ENCODE results near the gene BDH1. TPM values are rescaled to one million over a fixed set of nuclear protein-coding genes. Genes with fewer than 3 reads are reported as not detected.

Gene BDH1
- total and polyA plus RNA-seq, 2 of the 13 experiments (the other 11 are each of a cell fraction or from before 2014, with no cell fraction given): 21.2 to 71.9 TPM

DNA sequence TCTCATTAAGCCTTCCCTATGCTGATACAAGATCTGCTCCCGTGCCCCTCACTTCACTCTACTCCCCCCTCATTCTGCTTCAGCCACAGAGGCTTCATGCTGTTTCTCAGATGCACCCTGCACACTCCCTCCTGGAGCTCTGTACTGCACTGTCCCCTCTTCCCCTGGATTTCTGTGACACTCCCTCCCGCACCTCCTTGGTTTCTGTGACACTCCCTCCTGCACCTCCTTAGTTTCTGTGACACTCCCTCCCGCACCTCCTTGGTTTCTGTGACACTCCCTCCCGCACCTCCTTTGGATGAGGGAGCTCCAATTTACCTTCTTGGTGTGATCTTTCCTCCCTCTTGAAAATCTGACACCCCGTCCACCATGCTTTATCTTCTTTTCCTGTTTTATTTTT is 28.2 kb downstream of the BDH1 start (continued):
- no peak for TF ChIP-seq NFE2L2 (IDR thresholded peaks at IDR 0.05; ENCODE audit: low read length)
- TF ChIP-seq RORA (CRISPR knock-in tag; IDR thresholded peaks at IDR 0.05): no peak
- TF ChIP-seq ZNF180 (CRISPR knock-in tag; IDR thresholded peaks at IDR 0.05; ENCODE audit: borderline replicate concordance, low read depth): no peak
- no peak for TF ChIP-seq SIX1 (CRISPR knock-in tag; IDR thresholded peaks at IDR 0.05; ENCODE audit: borderline replicate concordance)
- TF ChIP-seq ZNF160 (CRISPR knock-in tag; IDR thresholded peaks at IDR 0.05): no peak
- TF ChIP-seq ZNF570 (CRISPR knock-in tag; IDR thresholded peaks at IDR 0.05; ENCODE audit: borderline replicate concordance): no peak

DNA sequence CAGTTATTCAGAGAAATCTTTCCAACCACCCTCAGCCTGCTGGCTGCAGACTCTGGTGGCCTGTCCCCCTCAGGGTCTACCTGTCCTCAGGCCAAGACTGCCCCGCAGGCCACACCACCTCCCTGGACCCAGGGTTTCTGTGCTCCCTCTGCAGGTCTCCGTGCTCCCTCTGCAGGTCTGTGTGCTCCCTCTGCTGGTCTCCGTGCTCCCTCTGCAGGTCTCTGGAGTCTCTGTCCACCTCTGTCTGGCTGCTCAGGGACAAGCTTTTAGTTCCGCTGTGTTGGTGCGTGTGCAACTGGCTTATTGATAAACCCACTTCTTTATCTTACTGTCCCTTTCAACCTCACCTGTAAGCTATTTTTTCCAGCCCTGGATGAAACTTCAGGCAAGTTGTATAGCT is 30.1 kb downstream of the BDH1 start:
- H4K20me1 ChIP-seq (ENCODE audit: insufficient read depth, low read length): no peaks in the 10 kb centered on the region
- peak overlapping the region; percentile 31; the same call in 1 of the 2 replicates for H3K4me2 ChIP-seq (ENCODE audit: low read depth, low read length)
- WGBS (ENCODE audit: low lambda C conversion rate): 33% methylated on average over 5 of the region's 5 CpGs
- H3K27me3 ChIP-seq (ENCODE audit: control insufficient read depth in 1 of 2, insufficient read depth in 2 of 2, low read length in 2 of 2): no peaks in the 10 kb centered on the region
- no peaks in the 10 kb centered on the region for H3K9me3 ChIP-seq (ENCODE audit: low read length)
- ChIA-PET CTCF (ENCODE audit: low intra/inter-chr PET ratio, low total read pairs) (interaction anchor here (1.5 kb wide), 1 partner anchor 15 kb away, joined by 7 read pairs; no protein-coding TSS in a partner anchor), POLR2A (interaction anchor here (0.9 kb wide), 1 partner anchor 11 kb away, joined by 3 read pairs; no protein-coding TSS in a partner anchor)
- peak; percentile 12 for ATAC-seq
- BruUV-seq (replicated peaks): no TSS peak
- intact Hi-C loops (cut with micrococcal nuclease; ENCODE audit: unreplicated experiment) (no loop called here), in situ Hi-C loops (cut with HindIII; ENCODE audit: extremely low pct_ligation_motif_present, low pct_unique_long_range_greater_than_20kb) (no loop called here)
- peak overlapping the region; percentile 24 for H3K27ac ChIP-seq (ENCODE audit: extremely low read length, insufficient read depth, low read length)
- peak; percentile 68 for DNase-seq (ENCODE audit: low spot score)
- H3K4me3 ChIP-seq (replicated peaks in 1 of 3; ENCODE audit: insufficient read depth in 1 of 3, low read depth in 2 of 3, low read length in 3 of 3): no peak overlapping the region
- peaks cover 0 to 4% of the 10 kb centered on the region in 2 experiments; a peak in 2 of 5 replicates for H3K36me3 ChIP-seq (replicated peaks in 1 of 2; ENCODE audit: control insufficient read depth in 1 of 2, insufficient read depth in 2 of 2, low read length in 2 of 2)
- no peak overlapping the region for H3K9ac ChIP-seq (ENCODE audit: insufficient read depth, low read depth, low read length)
- peak; percentile 26 for FAIRE-seq
- no peak overlapping the region for H2AFZ ChIP-seq (ENCODE audit: low read length)
- no peaks in the 10 kb centered on the region for H3K79me2 ChIP-seq (ENCODE audit: insufficient read depth, low read length)
- H3K4me1 ChIP-seq (ENCODE audit: insufficient read depth, low read length): peaks cover 51% of the 10 kb centered on the region
- TF ChIP-seq ZBTB38 (CRISPR knock-in tag; IDR thresholded peaks at IDR 0.05) (peak; percentile 70), STAG1 (CRISPR knock-in tag; IDR thresholded peaks at IDR 0.05) (peak; percentile 78), ZBTB7B (CRISPR knock-in tag; IDR thresholded peaks at IDR 0.05) (peak; percentile 44; the same call in 1 of the 2 replicates), PHF8 (CRISPR knock-in tag; IDR thresholded peaks at IDR 0.05) (0 out of 2 replicates have a peak, but pooled peaks have one; percentile 25), HDAC2 (CRISPR knock-in tag; IDR thresholded peaks at IDR 0.05) (peak; percentile 28; the same call in 1 of the 2 replicates), TBX2 (CRISPR knock-in tag; IDR thresholded peaks at IDR 0.05; ENCODE audit: borderline replicate concordance) (peak; percentile 35; the same call in 1 of the 2 replicates), ZNF331 (CRISPR knock-in tag; IDR thresholded peaks at IDR 0.05) (0 out of 2 replicates have a peak, but pooled peaks have one; percentile 24), ZMYM4 (CRISPR knock-in tag; IDR thresholded peaks at IDR 0.05) (peak; percentile 20; the same call in 1 of the 2 replicates), ZSCAN21 (CRISPR knock-in tag; IDR thresholded peaks at IDR 0.05; ENCODE audit: borderline replicate concordance) (0 out of 2 replicates have a peak, but pooled peaks have one; percentile 21), ZBTB8A (CRISPR knock-in tag; IDR thresholded peaks at IDR 0.05; ENCODE audit: borderline replicate concordance, low read depth) (no peak), SALL1 (CRISPR knock-in tag; IDR thresholded peaks at IDR 0.05) (no peak), SPEN (CRISPR knock-in tag; IDR thresholded peaks at IDR 0.05; ENCODE audit: low read depth) (no peak), TARDBP (CRISPR knock-in tag; IDR thresholded peaks at IDR 0.05) (peak; percentile 41; the same call in 1 of the 2 replicates), GATAD2A (CRISPR knock-in tag; IDR thresholded peaks at IDR 0.05) (0 out of 2 replicates have a peak, but pooled peaks have one; percentile 23)
- TF ChIP-seq, protein P1, sequence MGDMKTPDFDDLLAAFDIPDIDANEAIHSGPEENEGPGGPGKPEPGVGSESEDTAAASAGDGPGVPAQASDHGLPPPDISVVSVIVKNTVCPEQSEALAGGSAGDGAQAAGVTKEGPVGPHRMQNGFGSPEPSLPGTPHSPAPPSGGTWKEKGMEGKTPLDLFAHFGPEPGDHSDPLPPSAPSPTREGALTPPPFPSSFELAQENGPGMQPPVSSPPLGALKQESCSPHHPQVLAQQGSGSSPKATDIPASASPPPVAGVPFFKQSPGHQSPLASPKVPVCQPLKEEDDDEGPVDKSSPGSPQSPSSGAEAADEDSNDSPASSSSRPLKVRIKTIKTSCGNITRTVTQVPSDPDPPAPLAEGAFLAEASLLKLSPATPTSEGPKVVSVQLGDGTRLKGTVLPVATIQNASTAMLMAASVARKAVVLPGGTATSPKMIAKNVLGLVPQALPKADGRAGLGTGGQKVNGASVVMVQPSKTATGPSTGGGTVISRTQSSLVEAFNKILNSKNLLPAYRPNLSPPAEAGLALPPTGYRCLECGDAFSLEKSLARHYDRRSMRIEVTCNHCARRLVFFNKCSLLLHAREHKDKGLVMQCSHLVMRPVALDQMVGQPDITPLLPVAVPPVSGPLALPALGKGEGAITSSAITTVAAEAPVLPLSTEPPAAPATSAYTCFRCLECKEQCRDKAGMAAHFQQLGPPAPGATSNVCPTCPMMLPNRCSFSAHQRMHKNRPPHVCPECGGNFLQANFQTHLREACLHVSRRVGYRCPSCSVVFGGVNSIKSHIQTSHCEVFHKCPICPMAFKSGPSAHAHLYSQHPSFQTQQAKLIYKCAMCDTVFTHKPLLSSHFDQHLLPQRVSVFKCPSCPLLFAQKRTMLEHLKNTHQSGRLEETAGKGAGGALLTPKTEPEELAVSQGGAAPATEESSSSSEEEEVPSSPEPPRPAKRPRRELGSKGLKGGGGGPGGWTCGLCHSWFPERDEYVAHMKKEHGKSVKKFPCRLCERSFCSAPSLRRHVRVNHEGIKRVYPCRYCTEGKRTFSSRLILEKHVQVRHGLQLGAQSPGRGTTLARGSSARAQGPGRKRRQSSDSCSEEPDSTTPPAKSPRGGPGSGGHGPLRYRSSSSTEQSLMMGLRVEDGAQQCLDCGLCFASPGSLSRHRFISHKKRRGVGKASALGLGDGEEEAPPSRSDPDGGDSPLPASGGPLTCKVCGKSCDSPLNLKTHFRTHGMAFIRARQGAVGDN (CRISPR knock-in tag; IDR thresholded peaks at IDR 0.05): peak; percentile 54; the same call in 1 of the 2 replicates
